Suprapubic skin (tissue), 4 donors: ENCODE data around the gene ZNHIT2. TPM values are rescaled to one million over a fixed set of nuclear protein-coding genes. Genes with fewer than 3 reads are reported as not detected.

Source experiments
- DNase-seq, 2 donors: peaks; one replicate each; pipeline ENCODE4 v3.0.0-alpha.2; 2019; ENCODE audit warnings: low spot score in 2 of 2
- H3K27ac ChIP-seq: fragments of 200-600 bp; sonication (generic); one replicate; pipeline ENCODE4 v1.5.1; 2019
- H3K27me3 ChIP-seq: fragments of 200-600 bp; sonication (generic); one replicate; pipeline ENCODE4 v1.5.1; 2019
- H3K36me3 ChIP-seq: fragments of 200-600 bp; sonication (generic); one replicate; pipeline ENCODE4 v1.5.1; 2019
- H3K4me1 ChIP-seq: fragments of 200-600 bp; sonication (generic); one replicate; pipeline ENCODE4 v1.5.1; 2019
- H3K4me3 ChIP-seq: fragments of 200-600 bp; sonication (generic); one replicate; pipeline ENCODE4 v1.5.1; 2019; ENCODE audit warnings: mild to moderate bottlenecking
- H3K9me3 ChIP-seq: fragments of 200-600 bp; sonication (generic); one replicate; pipeline ENCODE4 v1.5.1; 2019
- EP300 ChIP-seq: sonication (generic); formaldehyde crosslinking; IDR thresholded peaks from one replicate; pipeline ENCODE4 v1.6.1; 2017; ENCODE audit warnings: antibody characterized with exemption
- POLR2A ChIP-seq, 2 donors: fragments of 450-650 bp; IDR thresholded peaks; one replicate each; pipeline ENCODE4 v1.6.1; 2017; ENCODE audit warnings: antibody characterized with exemption in 2 of 2, mild to moderate bottlenecking in 2 of 2, moderate library complexity in 2 of 2
- POLR2AphosphoS5 ChIP-seq, 3 donors: sonication (generic); formaldehyde crosslinking; IDR thresholded peaks; one replicate each; pipeline ENCODE4 v1.6.1; 2017; ENCODE audit warnings: antibody characterized with exemption in 3 of 3
- WGBS: methylation state at CpG from one replicate; pipeline ENCODE4 v1.1.5; 2018; 5-methylcytosine and 5-hydroxymethylcytosine counted together
- total RNA-seq, 4 donors: library from RNA; depleted of rRNA; stranded (reverse); fragments of >200 nt; gene quantifications; one replicate each; pipeline ENCODE4 v1.1.0, GENCODE V29; 2016
- TF ChIP-seq, protein P1 (sequence below), 2 donors: fragments of 200-600 bp in 1 of 2; fragments of 450-650 bp in 1 of 2; sonication (generic) in 1 of 2; IDR thresholded peaks; one replicate each; pipeline ENCODE4 v1.5.1; 2016 to 2019; ENCODE audit warnings: antibody characterized with exemption in 2 of 2, mild to moderate bottlenecking in 1 of 2, moderate library complexity in 1 of 2

The ZNHIT2 gene
- total RNA-seq, 4 donors from 2014 or later = 9.0 to 23.3 (median 17.6) TPM

DNA sequence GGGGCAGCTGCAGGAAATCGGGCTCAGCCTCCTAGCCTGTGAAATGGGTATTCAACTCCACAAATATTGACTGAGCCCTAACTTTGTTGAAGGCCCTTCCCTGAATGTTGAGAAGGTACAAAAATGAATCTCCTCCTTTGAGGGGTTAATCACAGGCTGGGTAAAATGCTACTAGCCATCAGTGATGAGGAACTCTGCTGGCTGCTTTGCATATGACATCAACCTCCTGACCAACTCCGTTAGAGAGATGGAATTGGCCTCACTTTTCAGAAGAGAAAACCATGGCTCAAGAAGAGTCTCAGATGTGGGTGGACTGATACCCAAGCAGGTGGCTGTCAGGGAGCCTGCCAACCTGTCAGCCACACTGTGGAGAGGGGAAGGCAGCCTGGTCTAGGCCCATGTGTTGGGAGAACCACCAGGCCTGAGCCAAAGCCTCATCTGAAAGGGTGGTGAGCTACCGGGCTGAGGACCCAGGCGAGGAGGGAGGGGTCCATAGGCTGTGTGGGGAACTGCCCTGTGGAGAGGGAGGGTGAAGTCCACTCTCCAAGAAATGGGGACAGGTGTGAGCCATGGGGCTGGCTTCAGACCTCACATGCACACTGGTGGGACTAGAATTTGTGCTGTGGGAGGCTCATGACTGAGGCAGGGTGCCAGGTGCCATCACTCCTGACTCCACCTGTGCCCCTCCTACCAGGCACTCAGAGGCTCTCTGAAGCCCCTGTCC, 45.4 kb downstream of the ZNHIT2 start:
- Histone ChIP-seq H3K27me3 (no peaks in the 10 kb centered on the region), H3K4me1 (no peaks in the 10 kb centered on the region), H3K27ac (no peak overlapping the region), H3K4me3 (no peak overlapping the region), H3K36me3 (no peaks in the 10 kb centered on the region), H3K9me3 (no peaks in the 10 kb centered on the region)
- TF ChIP-seq EP300 = no peak
- TF ChIP-seq POLR2AphosphoS5 (IDR thresholded peaks at IDR 0.05) = no peak
- no peak for TF ChIP-seq POLR2A (IDR thresholded peaks at IDR 0.05)
- TF ChIP-seq, protein P1, sequence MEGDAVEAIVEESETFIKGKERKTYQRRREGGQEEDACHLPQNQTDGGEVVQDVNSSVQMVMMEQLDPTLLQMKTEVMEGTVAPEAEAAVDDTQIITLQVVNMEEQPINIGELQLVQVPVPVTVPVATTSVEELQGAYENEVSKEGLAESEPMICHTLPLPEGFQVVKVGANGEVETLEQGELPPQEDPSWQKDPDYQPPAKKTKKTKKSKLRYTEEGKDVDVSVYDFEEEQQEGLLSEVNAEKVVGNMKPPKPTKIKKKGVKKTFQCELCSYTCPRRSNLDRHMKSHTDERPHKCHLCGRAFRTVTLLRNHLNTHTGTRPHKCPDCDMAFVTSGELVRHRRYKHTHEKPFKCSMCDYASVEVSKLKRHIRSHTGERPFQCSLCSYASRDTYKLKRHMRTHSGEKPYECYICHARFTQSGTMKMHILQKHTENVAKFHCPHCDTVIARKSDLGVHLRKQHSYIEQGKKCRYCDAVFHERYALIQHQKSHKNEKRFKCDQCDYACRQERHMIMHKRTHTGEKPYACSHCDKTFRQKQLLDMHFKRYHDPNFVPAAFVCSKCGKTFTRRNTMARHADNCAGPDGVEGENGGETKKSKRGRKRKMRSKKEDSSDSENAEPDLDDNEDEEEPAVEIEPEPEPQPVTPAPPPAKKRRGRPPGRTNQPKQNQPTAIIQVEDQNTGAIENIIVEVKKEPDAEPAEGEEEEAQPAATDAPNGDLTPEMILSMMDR (IDR thresholded peaks at IDR 0.05) = no peak
- 74% methylated on average over 4 of the region's 4 CpGs for WGBS
- DNase-seq = no peak

DNA sequence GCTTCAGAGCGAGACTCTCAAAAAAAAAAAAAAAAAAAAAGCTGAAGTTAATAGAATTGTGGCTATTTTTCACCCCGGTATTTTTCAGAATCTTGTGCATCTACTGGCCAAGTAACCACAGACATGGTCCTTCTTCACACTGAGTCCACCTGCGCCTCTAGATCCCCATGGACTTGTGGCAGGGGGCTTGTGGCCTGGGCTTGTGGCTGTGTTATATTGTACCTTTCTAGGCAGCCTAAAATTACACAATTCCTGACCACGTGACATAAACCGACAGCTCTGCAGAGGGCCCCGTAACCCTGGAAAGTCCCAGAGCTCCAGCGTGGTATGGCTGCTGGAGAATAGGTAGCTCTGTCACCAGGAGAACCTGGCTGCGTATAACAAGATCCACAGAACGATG, 48.3 kb downstream of the ZNHIT2 start:
- TF ChIP-seq EP300 = no peak
- TF ChIP-seq, protein P1 (IDR thresholded peaks at IDR 0.05) = no peak
- no peak for TF ChIP-seq POLR2AphosphoS5 (IDR thresholded peaks at IDR 0.05)
- TF ChIP-seq POLR2A (IDR thresholded peaks at IDR 0.05) = no peak
- no peaks in the 10 kb centered on the region for H3K4me1 ChIP-seq
- H3K9me3 ChIP-seq = no peaks in the 10 kb centered on the region
- no peaks in the 10 kb centered on the region for H3K36me3 ChIP-seq
- no peaks in the 10 kb centered on the region for H3K27me3 ChIP-seq
- 60% methylated on average over 9 of the region's 9 CpGs for WGBS
- no peak for DNase-seq
- H3K4me3 ChIP-seq = no peak overlapping the region
- H3K27ac ChIP-seq = no peak overlapping the region

DNA sequence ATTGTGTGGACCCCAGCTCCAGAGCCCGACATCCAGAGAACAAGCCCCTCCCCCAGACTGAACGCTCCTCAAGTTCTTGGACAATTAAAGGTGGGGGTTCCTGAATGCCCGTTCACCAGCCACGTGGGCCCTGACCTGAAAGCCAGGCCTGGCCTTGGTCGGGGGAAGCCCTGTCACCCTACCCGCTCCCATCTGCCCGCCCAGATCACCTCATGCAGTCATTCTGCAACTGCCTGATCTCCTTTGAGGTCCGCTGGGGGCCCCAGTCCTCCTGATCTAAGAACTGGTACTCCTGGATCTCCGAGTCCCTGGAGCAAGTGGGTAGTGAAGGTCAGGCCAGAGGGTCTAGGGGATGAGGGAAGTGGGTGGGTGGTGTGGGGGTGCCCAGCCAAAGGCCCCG, 50.1 kb downstream of the ZNHIT2 start:
- no peak overlapping the region for H3K27ac ChIP-seq
- H3K9me3 ChIP-seq = no peaks in the 10 kb centered on the region
- TF ChIP-seq POLR2AphosphoS5 (IDR thresholded peaks at IDR 0.05) (no peak), POLR2A (IDR thresholded peaks at IDR 0.05) (no peak), EP300 (no peak)
- TF ChIP-seq, protein P1 (IDR thresholded peaks at IDR 0.05) = no peak
- no peaks in the 10 kb centered on the region for H3K4me1 ChIP-seq
- no peak for DNase-seq
- 90% methylated on average over 7 of the region's 10 CpGs for WGBS
- no peaks in the 10 kb centered on the region for H3K36me3 ChIP-seq
- no peak overlapping the region for H3K4me3 ChIP-seq
- no peaks in the 10 kb centered on the region for H3K27me3 ChIP-seq

DNA sequence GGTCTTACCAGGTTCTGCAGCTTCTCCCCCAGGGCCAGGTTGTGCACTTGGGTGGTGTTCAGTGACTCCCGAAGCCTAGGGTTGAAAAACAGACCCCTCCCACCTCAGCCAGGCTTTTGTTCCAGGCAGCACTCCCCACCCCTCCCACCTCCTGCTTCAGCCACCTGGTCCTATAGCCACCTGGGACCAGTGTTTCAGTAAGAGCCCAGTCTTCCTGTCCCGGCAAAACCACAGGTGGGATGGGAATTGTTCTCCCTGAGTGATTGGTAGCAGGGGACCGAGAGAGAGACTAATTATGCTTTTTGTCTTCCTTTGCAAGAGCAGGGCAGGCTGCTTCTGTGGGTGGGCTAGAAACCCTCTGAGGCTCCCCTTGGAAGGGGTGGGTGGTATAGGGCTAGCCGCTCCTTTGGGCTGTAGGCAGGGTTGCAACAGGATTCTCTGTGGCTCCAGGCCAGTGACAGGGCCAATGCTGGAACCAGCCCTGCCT, 50.7 kb downstream of the ZNHIT2 start:
- Histone ChIP-seq H3K27me3 (no peaks in the 10 kb centered on the region), H3K27ac (no peak overlapping the region), H3K9me3 (no peaks in the 10 kb centered on the region), H3K4me1 (no peaks in the 10 kb centered on the region), H3K4me3 (no peak overlapping the region), H3K36me3 (no peaks in the 10 kb centered on the region)
- TF ChIP-seq POLR2AphosphoS5 (IDR thresholded peaks at IDR 0.05) (no peak), POLR2A (IDR thresholded peaks at IDR 0.05) (no peak), EP300 (no peak)
- TF ChIP-seq, protein P1 (IDR thresholded peaks at IDR 0.05) = no peak
- DNase-seq = no peak
- WGBS = 71% methylated on average over 3 of the region's 4 CpGs

Other genes with a start within 250 kb of the ZNHIT2 start
- gene EHD1, start 239.1 kb downstream of the ZNHIT2 start, total RNA-seq = 10 to 100 TPM; 47.8 to 85.4 (median 76.8) TPM
- gene ATG2A, start 200.5 kb downstream of the ZNHIT2 start, total RNA-seq = 10 to 100 TPM; 69.5 to 82.2 (median 76.0) TPM
- 10 to 100 TPM; 20.1 to 38.3 (median 27.3) TPM for gene PPP2R5B, start 193.0 kb downstream of the ZNHIT2 start, total RNA-seq
- gene GPHA2, start 181.8 kb downstream of the ZNHIT2 start, total RNA-seq = not detected
- not detected for gene MAJIN, start 145.6 kb downstream of the ZNHIT2 start, total RNA-seq
- under 1 TPM in 2 of 4 donors, not detected in 2; 0.30 to 0.38 TPM for gene BATF2, start 120.7 kb downstream of the ZNHIT2 start, total RNA-seq
- gene ARL2, start 103.5 kb downstream of the ZNHIT2 start, total RNA-seq = 10 to 100 TPM; 67.8 to 91.3 (median 87.8) TPM
- 10 to 100 TPM; 12.1 to 30.9 (median 24.2) TPM for gene SNX15, start 90.3 kb downstream of the ZNHIT2 start, total RNA-seq
- gene SAC3D1, start 76.5 kb downstream of the ZNHIT2 start, total RNA-seq = 10 to 100 TPM in 3 of 4 donors, 1 to 10 TPM in 1; 8.7 to 16.5 (median 12.4) TPM
- gene NAALADL1, start 59.1 kb downstream of the ZNHIT2 start, total RNA-seq = 1 to 10 TPM; 2.7 to 8.3 (median 5.1) TPM
- gene CDCA5, start 33.7 kb downstream of the ZNHIT2 start, total RNA-seq = 1 to 10 TPM in 3 of 4 donors, under 1 TPM in 1; 0.91 to 6.8 (median 1.4) TPM
- gene ZFPL1, start 33.5 kb downstream of the ZNHIT2 start, total RNA-seq = 10 to 100 TPM; 34.1 to 58.5 (median 41.9) TPM
- gene VPS51, start 21.5 kb downstream of the ZNHIT2 start, total RNA-seq = 100 to 1,000 TPM; 465 to 843 (median 596) TPM
- 100 to 1,000 TPM in 2 of 4 donors, 10 to 100 TPM in 2; 76.5 to 214 (median 145) TPM for gene TM7SF2, start 5.8 kb downstream of the ZNHIT2 start, total RNA-seq
- gene FAU, start 4.4 kb upstream of the ZNHIT2 start, total RNA-seq = 100 to 1,000 TPM; 584 to 609 (median 602) TPM
- gene MRPL49, start 4.6 kb upstream of the ZNHIT2 start, total RNA-seq = 10 to 100 TPM; 48.0 to 68.5 (median 61.7) TPM
- gene SYVN1, start 16.8 kb upstream of the ZNHIT2 start, total RNA-seq = 10 to 100 TPM; 52.7 to 61.2 (median 56.9) TPM
- not detected for gene SPDYC, start 52.5 kb upstream of the ZNHIT2 start, total RNA-seq
- gene CAPN1, start 64.2 kb upstream of the ZNHIT2 start, total RNA-seq = 100 to 1,000 TPM; 467 to 627 (median 561) TPM
- 10 to 100 TPM in 1 of 4 donors, 1 to 10 TPM in 3; 4.5 to 19.7 (median 7.3) TPM for gene POLA2, start 144.3 kb upstream of the ZNHIT2 start, total RNA-seq
- 1 to 10 TPM; 1.9 to 8.3 (median 5.7) TPM for gene CDC42EP2, start 197.2 kb upstream of the ZNHIT2 start, total RNA-seq
- 10 to 100 TPM; 17.8 to 35.8 (median 27.4) TPM for gene DPF2, start 216.2 kb upstream of the ZNHIT2 start, total RNA-seq
- gene TIGD3, start 237.1 kb upstream of the ZNHIT2 start, total RNA-seq = under 1 TPM in 3 of 4 donors, not detected in 1; 0.32 to 0.76 (median 0.64) TPM